GM23338 (cell line): ENCODE measurements around the gene CLEC1A. TPM values are rescaled to one million over a fixed set of nuclear protein-coding genes. Genes with fewer than 3 reads are reported as not detected.

ENCODE experiments used
- ATAC-seq: fragments of 200-7000 bp; cut with Tn5 transposase; 3 replicates; pipeline ENCODE4 v1.9.1; 2020
- DNase-seq: peaks from one replicate; pipeline ENCODE4 v3.0.0-alpha.2; 2015; ENCODE audit warnings: low spot score
- H2AFZ ChIP-seq: fragments of 200-600 bp; sonication (generic); 2 replicates; pipeline ENCODE4 v1.8.0; 2016; ENCODE audit warnings: antibody characterized with exemption, mild to moderate bottlenecking, moderate library complexity
- H3F3A ChIP-seq: fragments of 200-600 bp; sonication (generic); replicated peaks from 2 replicates; pipeline ENCODE4 v1.8.0; 2017; ENCODE audit warnings: antibody characterized with exemption, mixed run types, low read depth
- H3K27ac ChIP-seq: fragments of 200-600 bp; sonication (generic); 2 replicates; pipeline ENCODE4 v1.6.1; 2016; ENCODE audit warnings: low read depth
- H3K27me3 ChIP-seq: fragments of 200-600 bp; sonication (generic); 2 replicates; pipeline ENCODE4 v1.8.0; 2016; ENCODE audit warnings: mild to moderate bottlenecking, mixed run types, moderate library complexity; ENCODE audit not compliant: insufficient read depth
- H3K36me3 ChIP-seq: fragments of 200-600 bp; sonication (generic); 2 replicates; pipeline ENCODE4 v1.8.0; 2016; ENCODE audit warnings: mild to moderate bottlenecking; ENCODE audit not compliant: insufficient read depth
- H3K4me1 ChIP-seq: fragments of 200-600 bp; sonication (generic); 2 replicates; pipeline ENCODE4 v1.8.0; 2016; ENCODE audit warnings: mild to moderate bottlenecking, moderate library complexity; ENCODE audit not compliant: insufficient read depth
- H3K4me2 ChIP-seq: fragments of 200-600 bp; sonication (generic); 2 replicates; pipeline ENCODE4 v1.7.1; 2017; ENCODE audit warnings: mixed run types
- H3K4me3 ChIP-seq: fragments of 200-600 bp; sonication (generic); 2 replicates; pipeline ENCODE4 v1.6.1; 2016; ENCODE audit warnings: mixed run types
- H3K79me2 ChIP-seq: fragments of 200-600 bp; sonication (generic); replicated peaks from 2 replicates; pipeline ENCODE4 v1.8.0; 2017; ENCODE audit warnings: mild to moderate bottlenecking; ENCODE audit not compliant: insufficient read depth
- H3K9me2 ChIP-seq: fragments of 200-600 bp; sonication (generic); 2 replicates; pipeline ENCODE4 v1.8.0; 2017; ENCODE audit not compliant: insufficient read depth
- H4K20me1 ChIP-seq: fragments of 200-600 bp; sonication (generic); replicated peaks from 2 replicates; pipeline ENCODE4 v1.8.0; 2017; ENCODE audit warnings: mild to moderate bottlenecking; ENCODE audit not compliant: insufficient read depth
- H3K27ac Mint-ChIP-seq: 2 replicates; pipeline ENCODE4 v1.8.0; 2020; ENCODE audit warnings: inconsistent platforms, mild to moderate bottlenecking, moderate library complexity, mixed read lengths
- H3K27me3 Mint-ChIP-seq: 3 replicates; pipeline ENCODE4 v1.8.0; 2022; ENCODE audit warnings: low read depth, mild to moderate bottlenecking, moderate library complexity, mixed read lengths, inconsistent platforms; ENCODE audit not compliant: insufficient read depth, poor library complexity
- H3K36me3 Mint-ChIP-seq: 3 replicates; pipeline ENCODE4 v1.8.0; 2021; ENCODE audit warnings: low read depth, mild to moderate bottlenecking, inconsistent platforms, moderate library complexity, mixed read lengths
- H3K4me1 Mint-ChIP-seq: 3 replicates; pipeline ENCODE4 v1.8.0; 2020; ENCODE audit warnings: mild to moderate bottlenecking, inconsistent platforms, mixed read lengths
- H3K4me3 Mint-ChIP-seq: 3 replicates; pipeline ENCODE4 v1.8.0; 2021; ENCODE audit warnings: moderate library complexity, mild to moderate bottlenecking, inconsistent platforms, mixed read lengths
- H3K9me3 Mint-ChIP-seq: 3 replicates; pipeline ENCODE4 v1.8.0; 2020; ENCODE audit warnings: moderate library complexity, mild to moderate bottlenecking, inconsistent platforms, mixed read lengths
- ETS1 ChIP-seq: IDR thresholded peaks from 2 replicates; pipeline ENCODE4 v1.6.1; 2016; ENCODE audit warnings: antibody characterized with exemption
- EZH2 ChIP-seq: fragments of 200-600 bp; sonication (generic); IDR thresholded peaks from one replicate; pipeline ENCODE4 v1.8.0; 2017; ENCODE audit warnings: antibody characterized with exemption, mild to moderate bottlenecking, low read depth; ENCODE audit not compliant: unreplicated experiment
- EZH2phosphoT487 ChIP-seq: fragments of 200-600 bp; sonication (generic); IDR thresholded peaks from one replicate; pipeline ENCODE4 v1.8.1; 2018; ENCODE audit warnings: antibody characterized with exemption; ENCODE audit not compliant: unreplicated experiment
- REST ChIP-seq: IDR thresholded peaks from one replicate; pipeline ENCODE4 v1.6.1; 2018; ENCODE audit warnings: antibody characterized with exemption; ENCODE audit not compliant: unreplicated experiment
- STAT1 ChIP-seq: IDR thresholded peaks from one replicate; pipeline ENCODE4 v1.6.1; 2016; ENCODE audit warnings: antibody characterized with exemption; ENCODE audit not compliant: unreplicated experiment
- ZNF114 ChIP-seq: fragments of 250-450 bp; sonication (Bioruptor Pico); IDR thresholded peaks from 2 replicates; pipeline ENCODE4 v1.5.0; 2020; ENCODE audit warnings: mild to moderate bottlenecking, moderate library complexity
- ZNF462 ChIP-seq: fragments of 250-450 bp; sonication (Bioruptor Pico); IDR thresholded peaks from 2 replicates; pipeline ENCODE4 v1.5.0; 2020; ENCODE audit warnings: mild to moderate bottlenecking, moderate library complexity
- polyA plus RNA-seq: library from polyadenylated mRNA; unstranded; fragments of >200 nt; fragmentation: Nextera tagmentation; extraction: Ambion mirVana; gene quantifications from 2 replicates; pipeline ENCODE4 v1.2.1, GENCODE V29; 2016
- total RNA-seq: library from RNA; depleted of rRNA; stranded (reverse); fragments of >200 nt; shearing (Covaris generic); gene quantifications from 2 replicates; pipeline ENCODE4 v1.2.3, GENCODE V29; 2014

CLEC1A gene
- total and polyA plus RNA-seq, 2 experiments from 2014 or later = 1.1 TPM; not detected in 1

GRCh38 chr12:10086387-10086786 lies 12.4 kb downstream of the CLEC1A start (continued):
- no peak for TF ChIP-seq ZNF462 (CRISPR knock-in tag)
- no peak for TF ChIP-seq EZH2phosphoT487
- TF ChIP-seq STAT1 = no peak
- TF ChIP-seq REST = no peak

- no peak overlapping the region for H3K4me3 ChIP-seq
- H3K9me3 Mint-ChIP-seq = 0 out of 3 replicates have a peak, but pooled peaks cover 3% of the 10 kb centered on the region
- ATAC-seq = no peak
- H3K27ac ChIP-seq = no peak overlapping the region
- H3K36me3 Mint-ChIP-seq = no peaks in the 10 kb centered on the region
- no peaks in the 10 kb centered on the region for H4K20me1 ChIP-seq
- peaks cover 5% of the 10 kb centered on the region; the same call in 1 of the 2 replicates for H3K4me1 ChIP-seq
- no peak for DNase-seq
- no peak overlapping the region for H2AFZ ChIP-seq
- H3K79me2 ChIP-seq = no peaks in the 10 kb centered on the region
- no peak for TF ChIP-seq ZNF114 (CRISPR knock-in tag)
- no peak for TF ChIP-seq EZH2
- TF ChIP-seq ETS1 = no peak
- no peaks in the 10 kb centered on the region; the same call in 1 of the 2 replicates for H3K9me2 ChIP-seq
- peaks cover 8% of the 10 kb centered on the region for H3K4me1 Mint-ChIP-seq
- no peaks in the 10 kb centered on the region for H3F3A ChIP-seq
- no peaks in the 10 kb centered on the region for H3K27me3 ChIP-seq
- H3K4me3 Mint-ChIP-seq = no peak overlapping the region
- H3K36me3 ChIP-seq = no peaks in the 10 kb centered on the region
- H3K27ac Mint-ChIP-seq = no peak overlapping the region
- H3K4me2 ChIP-seq = no peak overlapping the region
- no peaks in the 10 kb centered on the region for H3K27me3 Mint-ChIP-seq
These were observed 14.1 kb downstream of the CLEC1A start for GRCh38 chr12:10084733-10085132.
